K562 (cell line): ENCODE measurements around the gene APOC4. TPM values are rescaled to one million over a fixed set of nuclear protein-coding genes. Genes with fewer than 3 reads are reported as not detected.

ENCODE experiments used
- ATAC-seq: fragments of 200-7000 bp; cut with Tn5 transposase; 3 replicates; pipeline ENCODE4 v1.9.1; 2020; ENCODE audit warnings: moderate library complexity
- BruUV-seq: library from RNA; stranded (reverse); fragments of 400-500 nt; replicated peaks from 2 replicates; lab custom pipeline; 2021; lab: Mats Ljungman, UMichigan
- CTCF ChIA-PET: fragments of 300-600 bp; formaldehyde crosslinking; extraction: SDS; loops from one replicate; lab custom pipeline; 2021; ENCODE audit warnings: low intra/inter-chr PET ratio; lab: Yijun Ruan, JAX
- POLR2A ChIA-PET: fragments of 300-600, 350-650 bp; sonication (Branson Sonifier 250); formaldehyde crosslinking; extraction: SDS; loops from one replicate; lab custom pipeline; 2021; ENCODE audit warnings: antibody characterized with exemption, inconsistent platforms; lab: Yijun Ruan, JAX
- DNase-seq, 4 experiments: peaks; one replicate each; pipeline versions ENCODE4 v3.0.0 to v3.0.0-alpha.2; 2011 to 2018; ENCODE audit warnings: low spot score in 3 of 4, mixed read lengths in 3 of 4; ENCODE audit errors: extremely low read depth in 1 of 4
- FAIRE-seq: peaks from 2 replicates; lab custom pipeline; 2011; peaks lifted over from hg19 to GRCh38; lab: Jason Lieb, UNC
- H2AFZ ChIP-seq: 2 replicates; pipeline ENCODE4 v1.6.0; 2011; ENCODE audit warnings: low read depth, low read length, control low read depth, inconsistent platforms
- H3K27ac ChIP-seq: fragments of 200-600 bp; 3 replicates; pipeline ENCODE4 v1.8.0; 2011; ENCODE audit warnings: low read depth, mild to moderate bottlenecking, control low read depth, inconsistent platforms, low read length, moderate library complexity, mixed read lengths; ENCODE audit errors: extremely low read depth
- H3K27me3 ChIP-seq, 2 experiments: fragments of 300-600 bp in 1 of 2; 2 replicates in 1 of 2; 3 replicates in 1 of 2; pipeline versions ENCODE4 v1.6.0 to v1.8.0; 2011; ENCODE audit warnings: inconsistent platforms in 2 of 2, low read length in 2 of 2, mild to moderate bottlenecking in 1 of 2, mixed read lengths in 1 of 2, moderate library complexity in 1 of 2; ENCODE audit not compliant: control insufficient read depth in 2 of 2, insufficient read depth in 2 of 2
- H3K36me3 ChIP-seq: fragments of 300-600 bp; 3 replicates; pipeline ENCODE4 v1.8.0; 2011; ENCODE audit warnings: mild to moderate bottlenecking, low read length, inconsistent platforms; ENCODE audit not compliant: control insufficient read depth, insufficient read depth
- H3K4me1 ChIP-seq, 2 experiments: fragments of 200-600 bp in 1 of 2; replicated peaks in 1 of 2; 2 replicates in 1 of 2; 3 replicates in 1 of 2; pipeline versions ENCODE4 v1.5.1 to v1.8.0; 2011; ENCODE audit warnings: inconsistent platforms in 2 of 2, low read length in 2 of 2, mild to moderate bottlenecking in 1 of 2, mixed read lengths in 1 of 2, moderate library complexity in 1 of 2; ENCODE audit not compliant: control insufficient read depth in 2 of 2, insufficient read depth in 2 of 2
- H3K4me2 ChIP-seq: 2 replicates; pipeline ENCODE4 v1.6.1; 2011; ENCODE audit warnings: low read length, control low read depth, inconsistent platforms, mixed read lengths; ENCODE audit not compliant: insufficient read depth
- H3K4me3 ChIP-seq: fragments of 200-600 bp; sonication (generic), shearing (Covaris generic); 2 replicates; pipeline ENCODE4 v1.5.1; 2016; ENCODE audit warnings: control low read depth, inconsistent platforms
- H3K79me2 ChIP-seq: fragments of 200-600 bp; 3 replicates; pipeline ENCODE4 v1.8.0; 2011; ENCODE audit warnings: low read length, inconsistent platforms; ENCODE audit not compliant: control insufficient read depth, insufficient read depth
- H3K9ac ChIP-seq, 2 experiments: 2 replicates each; pipeline versions ENCODE4 v1.6.0 to v1.6.1; 2011; ENCODE audit warnings: low read depth in 2 of 2, low read length in 2 of 2, control low read depth in 1 of 2, inconsistent platforms in 1 of 2, mild to moderate bottlenecking in 1 of 2, mixed read lengths in 1 of 2; ENCODE audit not compliant: insufficient read depth in 1 of 2
- H3K9me1 ChIP-seq: one replicate; pipeline ENCODE4 v1.6.0; 2011; ENCODE audit warnings: inconsistent platforms, mild to moderate bottlenecking, low read length, moderate library complexity; ENCODE audit not compliant: control insufficient read depth, insufficient read depth
- H3K9me3 ChIP-seq: replicated peaks from 2 replicates; pipeline ENCODE4 v1.5.1; 2011; ENCODE audit warnings: low read depth, low read length, inconsistent platforms; ENCODE audit not compliant: control insufficient read depth, insufficient read depth
- H4K20me1 ChIP-seq: replicated peaks from 2 replicates; pipeline ENCODE4 v1.6.1; 2011; ENCODE audit warnings: low read length, inconsistent platforms, mixed read lengths; ENCODE audit not compliant: control insufficient read depth, insufficient read depth
- ARID3A ChIP-seq: IDR thresholded peaks from 2 replicates; pipeline ENCODE4 v1.6.1; 2012; ENCODE audit warnings: low read depth, low read length, improper control_type of control experiment, borderline replicate concordance
- CHD1 ChIP-seq: fragments of 200-600 bp; sonication (generic); IDR thresholded peaks from one replicate; pipeline ENCODE4 v1.6.1; 2012; ENCODE audit warnings: mild to moderate bottlenecking, moderate library complexity, low read length, inconsistent platforms
- CTCF ChIP-seq, 3 experiments: IDR thresholded peaks in 2 of 3; conservative IDR thresholded peaks in 1 of 3; 2 replicates each; pipeline ENCODE4 v1.5.1; 2011 to 2012; ENCODE audit warnings: low read length in 3 of 3, mild to moderate bottlenecking in 3 of 3, control low read depth in 2 of 3, improper control_type of control experiment in 1 of 3, inconsistent platforms in 1 of 3, low read depth in 1 of 3, mixed read lengths in 1 of 3, moderate library complexity in 1 of 3; ENCODE audit not compliant: insufficient read depth in 2 of 3
- UBTF ChIP-seq, 2 experiments: IDR thresholded peaks; 2 replicates each; pipeline ENCODE4 v1.6.1; 2012; ENCODE audit warnings: improper control_type of control experiment in 2 of 2, low read depth in 2 of 2, low read length in 2 of 2, borderline replicate concordance in 1 of 2
- ZFP36 ChIP-seq: fragments of 150-350 bp; IDR thresholded peaks from 2 replicates; pipeline ENCODE4 v1.6.1; 2018; ENCODE audit warnings: low read length, low read depth; ENCODE audit not compliant: partially characterized antibody
- ZNF316 ChIP-seq: fragments of 450-650 bp; IDR thresholded peaks from 2 replicates; pipeline ENCODE4 v1.6.1; 2016
- WGBS: fragments of 100-300 bp; shearing (Covaris generic); methylation state at CpG from one replicate; pipeline ENCODE4 v1.1.6; 2016; ENCODE audit warnings: low coverage, mixed read lengths; ENCODE audit not compliant: insufficient coverage; ENCODE audit errors: missing lambda C conversion rate; 5-methylcytosine and 5-hydroxymethylcytosine counted together
- in situ Hi-C: fragments of 300-500 bp; cut with MboI; formaldehyde crosslinking; loops from 4 replicates; pipeline ENCODE4 v1.15.0; 2018; ENCODE audit warnings: inconsistent platforms, mixed read lengths
- intact Hi-C: fragments of 100-400 bp; cut with micrococcal nuclease; formaldehyde crosslinking; loops from 2 replicates; pipeline ENCODE4 v1.14.2; 2022
- polyA plus RNA-seq, 8 experiments: library from polyadenylated mRNA; depleted of rRNA in 4 of 8; stranded (reverse) in 5 of 8; unstranded in 3 of 8; fragments of >200 nt; fragmentation: Nextera tagmentation in 2 of 8; fragmentation: Illumina TruSeq in 1 of 8; extraction: Ambion mirVana in 2 of 8; extraction: Trizol in 1 of 8; gene quantifications; 2 replicates each; pipeline versions ENCODE4 v1.2.1 to v1.2.3, GENCODE V29; 2011 to 2014; ENCODE audit warnings: inconsistent platforms in 1 of 8, missing spikeins in 1 of 8
- total RNA-seq, 7 experiments: library from RNA; depleted of rRNA in 6 of 7; stranded (reverse); fragments of >200 nt in 6 of 7; fragmentation: Illumina TruSeq in 2 of 7; extraction: Trizol in 2 of 7; gene quantifications; 2 replicates each; pipeline versions ENCODE4 v1.2.1 to v1.2.3, GENCODE V29; 2011 to 2021; ENCODE audit warnings: low replicate concordance in 1 of 7
- TF ChIP-seq, protein P1 (sequence below): fragments of 450-650 bp; IDR thresholded peaks from 2 replicates; pipeline ENCODE4 v1.6.1; 2016; ENCODE audit warnings: missing biosample characterization, missing genetic modification characterization
- TF ChIP-seq, protein P2 (sequence below): fragments of 250-450 bp; sonication (Bioruptor Pico); IDR thresholded peaks from 2 replicates; pipeline ENCODE4 v1.8.0; 2022; ENCODE audit warnings: moderate library complexity, mild to moderate bottlenecking, inconsistent platforms

APOC4 gene
- total and polyA plus RNA-seq, 9 of the 15 experiments (the other 6 are each of a cell fraction or from before 2014, with no cell fraction given), result 0.46 TPM; not detected in 8

GRCh38 chr19:44974857-44975256, 32.8 kb downstream of the APOC4 start:
- Histone ChIP-seq H3K36me3 (peaks cover 70% of the 10 kb centered on the region), H3K27ac (no peak overlapping the region), H3K27me3 (no peaks in the 10 kb centered on the region), H3K4me1 (peaks cover 0 to 5% of the 10 kb centered on the region in 2 experiments; a peak in 1 of 5 replicates), H3K9ac (0 out of 4 replicates have a peak overlapping the region, but pooled peaks of 1 of the 2 experiments have one; percentile 29), H3K4me2 (no peak overlapping the region), H3K9me1 (no peaks in the 10 kb centered on the region), H3K4me3 (no peak overlapping the region), H3K9me3 (no peaks in the 10 kb centered on the region), H4K20me1 (no peaks in the 10 kb centered on the region), H2AFZ (no peak overlapping the region), H3K79me2 (no peaks in the 10 kb centered on the region)
- intact Hi-C loops (no loop called here), in situ Hi-C loops (no loop called here)
- DNase-seq (no peak), ATAC-seq (no peak), FAIRE-seq (no peak)
- no TSS peak for BruUV-seq
- WGBS, result 92% methylated on average over 5 of the region's 5 CpGs
- POLR2A ChIA-PET, result interaction anchor here (0.6 to 1.2 kb wide), 3 partner anchors 9 to 343 kb away, joined by 3 to 5 read pairs (median 3); no protein-coding TSS in a partner anchor
- CTCF ChIA-PET, result no interaction called here
- TF ChIP-seq, protein P1, sequence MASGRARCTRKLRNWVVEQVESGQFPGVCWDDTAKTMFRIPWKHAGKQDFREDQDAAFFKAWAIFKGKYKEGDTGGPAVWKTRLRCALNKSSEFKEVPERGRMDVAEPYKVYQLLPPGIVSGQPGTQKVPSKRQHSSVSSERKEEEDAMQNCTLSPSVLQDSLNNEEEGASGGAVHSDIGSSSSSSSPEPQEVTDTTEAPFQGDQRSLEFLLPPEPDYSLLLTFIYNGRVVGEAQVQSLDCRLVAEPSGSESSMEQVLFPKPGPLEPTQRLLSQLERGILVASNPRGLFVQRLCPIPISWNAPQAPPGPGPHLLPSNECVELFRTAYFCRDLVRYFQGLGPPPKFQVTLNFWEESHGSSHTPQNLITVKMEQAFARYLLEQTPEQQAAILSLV, result no peak
- TF ChIP-seq CTCF (IDR thresholded peaks at IDR 0.05 in 2 of 3, conservative IDR thresholded peaks at IDR 0.05 in 1 of 3; ENCODE audit: insufficient read depth in 2 of 3, low read depth in 1 of 3, low read length in 3 of 3) (no peak), ZFP36 (peak; percentile 89), ARID3A (no peak), ZNF316 (no peak), UBTF (IDR thresholded peaks at IDR 0.05; ENCODE audit: borderline replicate concordance in 1 of 2, low read depth in 2 of 2, low read length in 2 of 2) (no peak), CHD1 (no peak)
- TF ChIP-seq, protein P2, sequence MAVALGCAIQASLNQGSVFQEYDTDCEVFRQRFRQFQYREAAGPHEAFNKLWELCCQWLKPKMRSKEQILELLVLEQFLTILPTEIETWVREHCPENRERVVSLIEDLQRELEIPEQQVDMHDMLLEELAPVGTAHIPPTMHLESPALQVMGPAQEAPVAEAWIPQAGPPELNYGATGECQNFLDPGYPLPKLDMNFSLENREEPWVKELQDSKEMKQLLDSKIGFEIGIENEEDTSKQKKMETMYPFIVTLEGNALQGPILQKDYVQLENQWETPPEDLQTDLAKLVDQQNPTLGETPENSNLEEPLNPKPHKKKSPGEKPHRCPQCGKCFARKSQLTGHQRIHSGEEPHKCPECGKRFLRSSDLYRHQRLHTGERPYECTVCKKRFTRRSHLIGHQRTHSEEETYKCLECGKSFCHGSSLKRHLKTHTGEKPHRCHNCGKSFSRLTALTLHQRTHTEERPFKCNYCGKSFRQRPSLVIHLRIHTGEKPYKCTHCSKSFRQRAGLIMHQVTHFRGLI (CRISPR knock-in tag), result no peak
